ENCODE results near the gene GGCT. TPM values are rescaled to one million over a fixed set of nuclear protein-coding genes. Genes with fewer than 3 reads are reported as not detected.

GGCT gene
- total RNA-seq, 1 donor from 2014 or later: 80.3 TPM

GRCh38 chr7:30479202-30480120, 25.2 kb downstream of the GGCT start:
- Mint-ChIP-seq H3K9me3 (no peaks in the 10 kb centered on the region), H3K36me3 (ENCODE audit: low read depth) (peaks cover 7% of the 10 kb centered on the region), H3K4me3 (peak overlapping the region; percentile 92), H3K27ac (peak overlapping the region; percentile 82), H3K4me1 (peaks cover 38% of the 10 kb centered on the region), H3K27me3 (no peaks in the 10 kb centered on the region)
- peak; percentile 80 for DNase-seq
- intact Hi-C loops (cut with micrococcal nuclease): loop anchor here (1.0 to 2.0 kb wide), 3 partner anchors 115 to 453 kb away; partner anchors contain the start of genes FKBP14 and GARS1

- H3K27ac Mint-ChIP-seq: peak within 1 kb of the TSS; percentile 93
- intact Hi-C loops (cut with micrococcal nuclease): loop anchor here (1.0 to 2.0 kb wide), 7 partner anchors 8 to 452 kb away; partner anchors contain the start of genes FKBP14, GARS1, GGCT and ZNRF2
- peak; percentile 93 for DNase-seq
- no peaks in the 10 kb centered on the region for H3K9me3 Mint-ChIP-seq
- no peaks in the 10 kb centered on the region for H3K27me3 Mint-ChIP-seq
- peak within 1 kb of the TSS; percentile 92 for H3K4me3 Mint-ChIP-seq
- H3K36me3 Mint-ChIP-seq (ENCODE audit: low read depth): peaks cover 10% of the 10 kb centered on the region
- peaks cover 45% of the 10 kb centered on the region for H3K4me1 Mint-ChIP-seq
Observed at GRCh38 chr7:30478349-30479201, 26.1 kb downstream of the GGCT start, which contains the start of gene NOD1. TSS of gene NOD1 (minus strand) at chr7:30478784. CDS start at chr7:30456921, 21,863 bp downstream.

- peak overlapping the region; percentile 31 for H3K27ac Mint-ChIP-seq
- no peak for DNase-seq
- H3K4me3 Mint-ChIP-seq: peak overlapping the region; percentile 92
- peaks cover 64% of the 10 kb centered on the region for H3K4me1 Mint-ChIP-seq
- intact Hi-C loops (cut with micrococcal nuclease): no loop called here
- H3K9me3 Mint-ChIP-seq: no peaks in the 10 kb centered on the region
- H3K36me3 Mint-ChIP-seq (ENCODE audit: low read depth): peaks cover 19% of the 10 kb centered on the region
- H3K27me3 Mint-ChIP-seq: no peaks in the 10 kb centered on the region
Observed at GRCh38 chr7:30476459-30477145, 28.0 kb downstream of the GGCT start.

- H3K9me3 Mint-ChIP-seq: no peaks in the 10 kb centered on the region
- no peak overlapping the region for H3K4me3 Mint-ChIP-seq
- peaks cover 19% of the 10 kb centered on the region for H3K36me3 Mint-ChIP-seq (ENCODE audit: low read depth)
- DNase-seq: no peak
- H3K4me1 Mint-ChIP-seq: peaks cover 73% of the 10 kb centered on the region
- no peaks in the 10 kb centered on the region for H3K27me3 Mint-ChIP-seq
- intact Hi-C loops (cut with micrococcal nuclease): no loop called here
- peak overlapping the region; percentile 49 for H3K27ac Mint-ChIP-seq
Observed at GRCh38 chr7:30475580-30475979, 29.0 kb downstream of the GGCT start.

- H3K27ac Mint-ChIP-seq: no peak overlapping the region
- H3K27me3 Mint-ChIP-seq: no peaks in the 10 kb centered on the region
- no peaks in the 10 kb centered on the region for H3K9me3 Mint-ChIP-seq
- no peak for DNase-seq
- intact Hi-C loops (cut with micrococcal nuclease): no loop called here
- peaks cover 77% of the 10 kb centered on the region for H3K4me1 Mint-ChIP-seq
- H3K4me3 Mint-ChIP-seq: no peak overlapping the region
- peaks cover 19% of the 10 kb centered on the region for H3K36me3 Mint-ChIP-seq (ENCODE audit: low read depth)
Observed at GRCh38 chr7:30474893-30475292, 29.7 kb downstream of the GGCT start.

GRCh38 chr7:30474485-30474884, 30.1 kb downstream of the GGCT start:
- Mint-ChIP-seq H3K36me3 (ENCODE audit: low read depth) (peaks cover 19% of the 10 kb centered on the region), H3K4me1 (peaks cover 75% of the 10 kb centered on the region), H3K27ac (no peak overlapping the region), H3K9me3 (no peaks in the 10 kb centered on the region), H3K27me3 (no peaks in the 10 kb centered on the region), H3K4me3 (no peak overlapping the region)
- DNase-seq: no peak
- intact Hi-C loops (cut with micrococcal nuclease): no loop called here

- intact Hi-C loops (cut with micrococcal nuclease): no loop called here
- Mint-ChIP-seq H3K4me1 (peaks cover 70% of the 10 kb centered on the region), H3K27me3 (no peaks in the 10 kb centered on the region), H3K27ac (no peak overlapping the region), H3K9me3 (no peaks in the 10 kb centered on the region), H3K36me3 (ENCODE audit: low read depth) (peaks cover 22% of the 10 kb centered on the region), H3K4me3 (no peak overlapping the region)
- no peak for DNase-seq
Observed at GRCh38 chr7:30473903-30474302, 30.7 kb downstream of the GGCT start.

- Mint-ChIP-seq H3K4me3 (no peak overlapping the region), H3K9me3 (no peaks in the 10 kb centered on the region), H3K27me3 (no peaks in the 10 kb centered on the region), H3K27ac (no peak overlapping the region), H3K4me1 (peaks cover 78% of the 10 kb centered on the region), H3K36me3 (ENCODE audit: low read depth) (peaks cover 28% of the 10 kb centered on the region)
- intact Hi-C loops (cut with micrococcal nuclease): no loop called here
- DNase-seq: no peak
Observed at GRCh38 chr7:30472784-30473775, 31.5 kb downstream of the GGCT start.

GRCh38 chr7:30472081-30472783, 32.4 kb downstream of the GGCT start:
- no peaks in the 10 kb centered on the region for H3K9me3 Mint-ChIP-seq
- H3K27me3 Mint-ChIP-seq: no peaks in the 10 kb centered on the region
- peak overlapping the region; percentile 3 for H3K4me3 Mint-ChIP-seq
- peaks cover 29% of the 10 kb centered on the region for H3K36me3 Mint-ChIP-seq (ENCODE audit: low read depth)
- peaks cover 80% of the 10 kb centered on the region for H3K4me1 Mint-ChIP-seq
- intact Hi-C loops (cut with micrococcal nuclease): no loop called here
- H3K27ac Mint-ChIP-seq: peak overlapping the region; percentile 5
- DNase-seq: no peak

GRCh38 chr7:30471205-30471604, 33.4 kb downstream of the GGCT start:
- H3K36me3 Mint-ChIP-seq (ENCODE audit: low read depth): peaks cover 29% of the 10 kb centered on the region
- H3K27me3 Mint-ChIP-seq: no peaks in the 10 kb centered on the region
- intact Hi-C loops (cut with micrococcal nuclease): no loop called here
- no peaks in the 10 kb centered on the region for H3K9me3 Mint-ChIP-seq
- DNase-seq: no peak
- H3K4me1 Mint-ChIP-seq: peaks cover 71% of the 10 kb centered on the region
- peak overlapping the region; percentile 55 for H3K27ac Mint-ChIP-seq
- H3K4me3 Mint-ChIP-seq: peak overlapping the region; percentile 13

- H3K36me3 Mint-ChIP-seq (ENCODE audit: low read depth): peaks cover 29% of the 10 kb centered on the region
- no peaks in the 10 kb centered on the region for H3K9me3 Mint-ChIP-seq
- no peaks in the 10 kb centered on the region for H3K27me3 Mint-ChIP-seq
- intact Hi-C loops (cut with micrococcal nuclease): loop anchor here (1.0 kb wide), 1 partner anchor 8 kb away; the partner anchor contains the start of gene NOD1
- peak overlapping the region; percentile 13 for H3K4me3 Mint-ChIP-seq
- DNase-seq: no peak
- peaks cover 70% of the 10 kb centered on the region for H3K4me1 Mint-ChIP-seq
- peak overlapping the region; percentile 55 for H3K27ac Mint-ChIP-seq
Observed at GRCh38 chr7:30470771-30471170, 33.9 kb downstream of the GGCT start.
